AG09319 (cell line): ENCODE data around the gene ST6GALNAC1.

Experiments
- DNase-seq: peaks from one replicate; pipeline ENCODE4 v3.0.0-alpha.2; 2010; ENCODE audit warnings: low read depth; ENCODE audit errors: extremely low read depth
- CTCF ChIP-seq: IDR thresholded peaks from 2 replicates; pipeline ENCODE4 v1.5.1; 2011; ENCODE audit warnings: low read depth, mild to moderate bottlenecking, inconsistent platforms, low read length, moderate library complexity

Gene ST6GALNAC1

GRCh38 chr17:76601065-76601464 is 42.5 kb downstream of the ST6GALNAC1 start:
- no peak for DNase-seq
- TF ChIP-seq CTCF, result no peak

GRCh38 chr17:76599694-76600460 is 43.7 kb downstream of the ST6GALNAC1 start:
- no peak for DNase-seq
- no peak for TF ChIP-seq CTCF

- no peak for DNase-seq
- no peak for TF ChIP-seq CTCF
These were observed 45.5 kb downstream of the ST6GALNAC1 start for GRCh38 chr17:76598004-76598439.

- no peak for DNase-seq
- no peak for TF ChIP-seq CTCF
These were observed 46.2 kb downstream of the ST6GALNAC1 start for GRCh38 chr17:76597156-76598003.

GRCh38 chr17:76594690-76595089 is 48.9 kb downstream of the ST6GALNAC1 start:
- DNase-seq, result no peak
- no peak for TF ChIP-seq CTCF

GRCh38 chr17:76593959-76594358 is 49.6 kb downstream of the ST6GALNAC1 start:
- DNase-seq, result no peak
- TF ChIP-seq CTCF, result no peak

- DNase-seq, result no peak
- TF ChIP-seq CTCF, result no peak
These were observed 50.2 kb downstream of the ST6GALNAC1 start for GRCh38 chr17:76593384-76593826.
